Sigmoid colon (tissue), 4 donors: Measurements from ENCODE around the gene CACNA1F.

Experiments used
- CTCF ChIP-seq, 4 experiments: fragments of 450-650 bp in 3 of 4; fragments of 200-600 bp in 1 of 4; IDR thresholded peaks; one replicate each; pipeline ENCODE4 v1.5.1; 2016 to 2019; ENCODE audit warnings: antibody characterized with exemption in 4 of 4, mild to moderate bottlenecking in 3 of 4, moderate library complexity in 2 of 4
- POLR2AphosphoS5 ChIP-seq, 4 donors: sonication (generic); formaldehyde crosslinking; IDR thresholded peaks; one replicate each; pipeline ENCODE4 v1.6.1; 2017; ENCODE audit warnings: antibody characterized with exemption in 4 of 4

GRCh38 chrX:49198540-49199314 lies 34.4 kb downstream of the CACNA1F start:
- TF ChIP-seq CTCF (IDR thresholded peaks at IDR 0.05) (no peak), POLR2AphosphoS5 (IDR thresholded peaks at IDR 0.05) (no peak)
